Measurements from ENCODE around the gene RAB1B.

RAB1B gene

DNA sequence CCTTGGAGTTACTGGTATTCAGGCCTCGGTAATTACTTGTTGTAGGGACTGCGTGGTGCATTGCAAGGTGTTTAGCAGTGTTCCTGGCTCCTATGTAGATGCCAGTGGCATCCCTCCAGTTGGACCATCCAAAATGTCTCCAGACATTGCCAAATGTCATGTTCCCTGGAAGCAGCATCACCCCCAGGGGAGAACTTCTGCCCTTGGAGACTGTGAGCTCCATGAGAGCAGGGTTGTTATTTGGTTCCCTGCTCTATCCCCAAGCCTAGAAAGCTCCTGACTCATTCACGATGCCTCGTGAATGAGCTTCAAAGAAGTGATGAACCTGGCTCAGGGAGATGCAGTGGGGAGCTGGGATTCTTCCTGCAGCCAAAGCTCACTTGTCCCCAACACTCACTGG, 53.2 kb downstream of the RAB1B start:
- H3K4me3 ChIP-seq (ENCODE audit: control insufficient read depth, low read depth, low read length), result no peak overlapping the region
- TF ChIP-seq, protein P1, sequence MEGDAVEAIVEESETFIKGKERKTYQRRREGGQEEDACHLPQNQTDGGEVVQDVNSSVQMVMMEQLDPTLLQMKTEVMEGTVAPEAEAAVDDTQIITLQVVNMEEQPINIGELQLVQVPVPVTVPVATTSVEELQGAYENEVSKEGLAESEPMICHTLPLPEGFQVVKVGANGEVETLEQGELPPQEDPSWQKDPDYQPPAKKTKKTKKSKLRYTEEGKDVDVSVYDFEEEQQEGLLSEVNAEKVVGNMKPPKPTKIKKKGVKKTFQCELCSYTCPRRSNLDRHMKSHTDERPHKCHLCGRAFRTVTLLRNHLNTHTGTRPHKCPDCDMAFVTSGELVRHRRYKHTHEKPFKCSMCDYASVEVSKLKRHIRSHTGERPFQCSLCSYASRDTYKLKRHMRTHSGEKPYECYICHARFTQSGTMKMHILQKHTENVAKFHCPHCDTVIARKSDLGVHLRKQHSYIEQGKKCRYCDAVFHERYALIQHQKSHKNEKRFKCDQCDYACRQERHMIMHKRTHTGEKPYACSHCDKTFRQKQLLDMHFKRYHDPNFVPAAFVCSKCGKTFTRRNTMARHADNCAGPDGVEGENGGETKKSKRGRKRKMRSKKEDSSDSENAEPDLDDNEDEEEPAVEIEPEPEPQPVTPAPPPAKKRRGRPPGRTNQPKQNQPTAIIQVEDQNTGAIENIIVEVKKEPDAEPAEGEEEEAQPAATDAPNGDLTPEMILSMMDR (conservative IDR thresholded peaks at IDR 0.05; ENCODE audit: control insufficient read depth, insufficient read depth, low read depth, low read length), result no peak
- DNase-seq (ENCODE audit: low read depth), result peak; percentile 65

DNA sequence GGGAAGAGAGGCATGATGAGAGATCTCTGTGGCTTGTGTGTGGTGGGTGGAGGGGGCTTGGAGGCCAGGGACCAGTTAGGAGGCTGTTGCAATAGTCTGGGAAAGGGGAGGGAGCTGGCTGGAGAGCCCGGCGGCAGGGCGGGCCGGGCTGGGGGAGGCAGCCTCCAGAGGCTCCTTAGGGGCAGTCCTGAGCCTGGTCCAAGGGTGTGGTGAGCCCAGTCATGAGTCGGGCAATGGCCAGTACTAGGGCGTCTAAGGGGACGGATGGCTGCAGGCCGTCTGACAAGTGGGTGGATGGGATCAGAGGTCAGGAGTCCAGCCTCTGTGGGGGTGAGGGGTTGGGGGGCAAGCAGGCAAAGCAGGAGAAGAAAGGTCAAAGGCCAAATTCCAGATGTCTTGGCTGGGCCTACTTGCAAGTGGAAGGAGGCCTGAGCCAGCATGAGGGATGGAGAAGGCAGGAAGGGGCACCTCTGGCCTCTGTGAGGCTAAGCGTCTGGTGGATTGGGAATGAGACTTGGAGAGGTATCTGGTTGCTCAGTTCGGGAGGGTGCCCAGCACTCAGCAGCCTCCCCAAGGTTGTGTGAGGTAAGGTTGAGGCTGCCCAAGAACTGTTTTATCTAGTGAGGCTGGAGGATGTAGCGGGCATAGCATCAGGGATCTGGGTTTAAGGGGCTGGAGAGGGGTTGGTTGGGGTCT, 54.4 kb downstream of the RAB1B start:
- DNase-seq (ENCODE audit: low read depth), result peak; percentile 91
- no peak overlapping the region for H3K4me3 ChIP-seq (ENCODE audit: control insufficient read depth, low read depth, low read length)
- TF ChIP-seq, protein P1 (conservative IDR thresholded peaks at IDR 0.05; ENCODE audit: control insufficient read depth, insufficient read depth, low read depth, low read length), result no peak

- TF ChIP-seq, protein P1 (conservative IDR thresholded peaks at IDR 0.05; ENCODE audit: control insufficient read depth, insufficient read depth, low read depth, low read length), result no peak
- no peak overlapping the region for H3K4me3 ChIP-seq (ENCODE audit: control insufficient read depth, low read depth, low read length)
- no peak for DNase-seq (ENCODE audit: low read depth)
These were observed 55.2 kb downstream of the RAB1B start for GRCh38 chr11:66323684-66324083.

GRCh38 chr11:66324664-66325063, 56.2 kb downstream of the RAB1B start:
- DNase-seq (ENCODE audit: low read depth), result no peak
- H3K4me3 ChIP-seq (ENCODE audit: control insufficient read depth, low read depth, low read length), result no peak overlapping the region
- TF ChIP-seq, protein P1 (conservative IDR thresholded peaks at IDR 0.05; ENCODE audit: control insufficient read depth, insufficient read depth, low read depth, low read length), result no peak

DNA sequence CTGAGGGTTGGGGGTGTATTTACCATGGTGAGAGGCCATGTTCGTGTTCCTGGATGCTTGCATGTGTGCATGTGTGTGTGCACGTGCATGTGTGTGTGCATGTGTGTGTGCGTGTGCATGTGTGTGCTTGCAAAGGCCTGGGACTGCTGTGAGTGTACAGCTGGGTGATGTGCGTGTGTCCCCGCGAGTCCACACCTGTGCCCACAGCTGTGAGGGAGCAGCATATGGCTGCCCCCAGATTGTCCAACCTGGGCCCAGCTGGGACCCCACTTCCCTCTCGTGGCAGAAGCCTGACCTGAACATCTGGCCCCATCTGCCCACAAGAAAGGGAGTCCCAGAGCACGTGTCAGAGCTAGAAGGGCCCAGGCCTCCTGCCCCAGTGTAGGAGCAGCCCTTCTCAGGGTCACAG, 56.8 kb downstream of the RAB1B start:
- TF ChIP-seq, protein P1 (conservative IDR thresholded peaks at IDR 0.05; ENCODE audit: control insufficient read depth, insufficient read depth, low read depth, low read length), result no peak
- no peak for DNase-seq (ENCODE audit: low read depth)
- no peak overlapping the region for H3K4me3 ChIP-seq (ENCODE audit: control insufficient read depth, low read depth, low read length)

DNA sequence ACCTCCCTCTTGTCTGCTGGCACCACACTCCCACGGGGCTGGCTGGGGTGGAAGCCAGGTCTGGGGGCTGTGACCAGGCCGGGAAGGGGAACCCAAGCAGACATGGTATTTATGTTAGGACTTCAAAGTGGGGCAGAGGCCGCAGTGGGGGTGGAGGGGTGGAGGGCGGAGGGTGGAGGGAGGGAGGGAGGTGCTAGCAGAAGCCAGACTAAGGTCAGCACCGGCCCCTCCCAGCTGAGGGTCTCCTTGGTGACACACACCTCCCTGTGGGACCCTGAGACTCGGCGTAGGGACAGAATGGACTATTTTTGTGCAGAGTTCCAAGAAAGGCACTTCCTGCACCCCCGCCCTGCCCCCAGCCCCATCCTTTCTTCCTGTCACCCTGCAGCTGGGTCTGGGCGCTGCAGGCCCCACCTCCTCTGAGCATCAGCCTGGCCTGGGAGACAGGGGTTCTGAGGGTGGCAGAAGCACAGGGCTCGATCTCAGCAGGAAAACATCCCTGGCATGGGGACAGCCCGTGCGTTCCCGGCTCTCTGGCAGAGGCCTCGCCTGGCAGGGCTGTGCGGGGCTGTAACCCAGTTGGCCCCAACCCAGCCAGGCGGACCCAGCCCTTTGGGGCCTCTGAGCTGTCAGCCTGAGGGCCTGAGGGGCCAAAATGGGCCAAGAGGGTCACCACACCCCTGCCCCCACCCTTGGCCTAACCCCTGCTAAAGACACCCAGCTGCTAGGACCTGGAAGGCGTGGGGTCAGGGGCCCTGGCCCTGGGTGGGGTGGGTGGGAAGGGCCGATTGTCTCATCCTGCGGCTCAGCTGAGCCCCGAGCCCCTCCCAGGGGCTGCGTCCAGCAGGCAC, 58.0 kb downstream of the RAB1B start:
- DNase-seq (ENCODE audit: low read depth), result peak; percentile 59
- TF ChIP-seq, protein P1 (conservative IDR thresholded peaks at IDR 0.05; ENCODE audit: control insufficient read depth, insufficient read depth, low read depth, low read length), result no peak
- H3K4me3 ChIP-seq (ENCODE audit: control insufficient read depth, low read depth, low read length), result no peak overlapping the region

All from fibroblast of mammary gland (primary cell).